HCT116 (cell line): ENCODE data around the gene C5orf46. TPM values are rescaled to one million over a fixed set of nuclear protein-coding genes. Genes with fewer than 3 reads are reported as not detected.

Source experiments
- ATAC-seq: fragments of 200-7000 bp; cut with Tn5 transposase; 2 replicates; pipeline ENCODE4 v1.9.1; 2020; ENCODE audit warnings: mild to moderate bottlenecking, moderate library complexity
- BruUV-seq: library from RNA; stranded (reverse); fragments of 400-500 nt; replicated peaks from 2 replicates; lab custom pipeline; 2021; lab: Mats Ljungman, UMichigan
- CTCF ChIA-PET: fragments of 300-600 bp; sonication (Branson Sonifier 250); formaldehyde crosslinking; loops from one replicate; lab custom pipeline; 2021; ENCODE audit warnings: antibody characterized with exemption; lab: Charles Lee
- POLR2A ChIA-PET: fragments of 300-600, 350-600 bp; sonication (Branson Sonifier 250); formaldehyde crosslinking; loops from one replicate; lab custom pipeline; 2021; ENCODE audit warnings: antibody characterized with exemption; lab: Charles Lee
- RAD21 ChIA-PET, 2 experiments: fragments of 300-600 bp; sonication (Branson Sonifier 250); formaldehyde crosslinking; loops; one replicate each; lab custom pipeline; 2023; ENCODE audit warnings: low total read pairs in 2 of 2; ENCODE audit not compliant: uncharacterized antibody in 2 of 2, unreplicated experiment in 2 of 2, low non-redundant PET in 1 of 2; lab: Charles Lee
- DNase-seq: peaks from one replicate; pipeline ENCODE4 v3.0.0-alpha.2; 2010; ENCODE audit warnings: low read depth, low spot score
- H2AFZ ChIP-seq: fragments of 200-600 bp; shearing (Covaris generic), sonication (generic); 2 replicates; pipeline ENCODE4 v1.6.1; 2017; ENCODE audit warnings: low read depth, mixed run types, mixed read lengths, antibody characterized with exemption, low read length; ENCODE audit not compliant: poor library complexity, severe bottlenecking
- H3K27ac ChIP-seq: 2 replicates; pipeline ENCODE4 v1.5.1; 2012; ENCODE audit warnings: low read depth, low read length
- H3K27me3 ChIP-seq: fragments of 200-600 bp; sonication (generic); 2 replicates; pipeline ENCODE4 v1.6.1; 2016; ENCODE audit warnings: mixed run types, low read length, mixed read lengths; ENCODE audit not compliant: insufficient read depth
- H3K36me3 ChIP-seq, 2 experiments: fragments of 200-500 bp in 1 of 2; fragments of 200-600 bp in 1 of 2; sonication (Bioruptor generic) in 1 of 2; sonication (generic) in 1 of 2; 2 replicates each; pipeline versions ENCODE4 v1.5.1 to v1.6.1; 2014 to 2016; ENCODE audit warnings: low read length in 2 of 2, inconsistent platforms in 1 of 2, mixed read lengths in 1 of 2, mixed run types in 1 of 2; ENCODE audit not compliant: insufficient read depth in 2 of 2, control insufficient read depth in 1 of 2
- H3K4me1 ChIP-seq, 2 experiments: fragments of 200-600 bp in 1 of 2; sonication (generic) in 1 of 2; 2 replicates each; pipeline versions ENCODE4 v1.5.1 to v1.6.1; 2012 to 2017; ENCODE audit warnings: low read length in 2 of 2, inconsistent platforms in 1 of 2, mild to moderate bottlenecking in 1 of 2, mixed read lengths in 1 of 2, mixed run types in 1 of 2, moderate library complexity in 1 of 2; ENCODE audit not compliant: insufficient read depth in 2 of 2, control insufficient read depth in 1 of 2
- H3K4me2 ChIP-seq: fragments of 200-600 bp; sonication (generic); 2 replicates; pipeline ENCODE4 v1.6.1; 2017; ENCODE audit warnings: mixed run types, low read length, mixed read lengths
- H3K4me3 ChIP-seq, 2 experiments: fragments of 200-600 bp in 1 of 2; sonication (generic) in 1 of 2; replicated peaks in 1 of 2; 2 replicates each; pipeline ENCODE4 v1.5.1; 2011 to 2016; ENCODE audit warnings: low read length in 2 of 2, control low read depth in 1 of 2, low read depth in 1 of 2, mild to moderate bottlenecking in 1 of 2, mixed read lengths in 1 of 2, mixed run types in 1 of 2
- H3K79me2 ChIP-seq: fragments of 200-600 bp; sonication (generic); 2 replicates; pipeline ENCODE4 v1.6.1; 2017; ENCODE audit warnings: mild to moderate bottlenecking, mixed run types, low read length, moderate library complexity, mixed read lengths; ENCODE audit not compliant: insufficient read depth
- H3K9ac ChIP-seq: fragments of 200-600 bp; sonication (generic); 2 replicates; pipeline ENCODE4 v1.6.1; 2016; ENCODE audit warnings: low read length, mixed read lengths
- H3K9me2 ChIP-seq: fragments of 200-600 bp; sonication (generic), shearing (Covaris generic); 2 replicates; pipeline ENCODE4 v1.6.1; 2017; ENCODE audit warnings: mixed run types, mild to moderate bottlenecking, moderate library complexity; ENCODE audit not compliant: insufficient read depth
- H3K9me3 ChIP-seq, 2 experiments: fragments of 200-500 bp in 1 of 2; fragments of 200-600 bp in 1 of 2; sonication (Bioruptor generic) in 1 of 2; sonication (generic) in 1 of 2; 2 replicates each; pipeline ENCODE4 v1.6.1; 2014 to 2017; ENCODE audit warnings: low read length in 2 of 2, mixed read lengths in 2 of 2, inconsistent platforms in 1 of 2, low read depth in 1 of 2, mild to moderate bottlenecking in 1 of 2, mixed run types in 1 of 2, moderate library complexity in 1 of 2; ENCODE audit not compliant: control insufficient read depth in 1 of 2, insufficient read depth in 1 of 2
- H4K20me1 ChIP-seq: fragments of 200-600 bp; sonication (generic), shearing (Covaris generic); 2 replicates; pipeline ENCODE4 v1.6.1; 2017; ENCODE audit warnings: mixed run types, mild to moderate bottlenecking, moderate library complexity; ENCODE audit not compliant: insufficient read depth
- CBX3 ChIP-seq: IDR thresholded peaks from 2 replicates; pipeline ENCODE4 v1.6.1; 2012; ENCODE audit warnings: low read depth
- CEBPB ChIP-seq: IDR thresholded peaks from 2 replicates; pipeline ENCODE4 v1.6.1; 2012; ENCODE audit warnings: low read depth
- EGR1 ChIP-seq: IDR thresholded peaks from 2 replicates; pipeline ENCODE4 v1.6.1; 2012; ENCODE audit warnings: low read depth
- ELF1 ChIP-seq: IDR thresholded peaks from 2 replicates; pipeline ENCODE4 v1.6.1; 2012; ENCODE audit warnings: low read depth, borderline replicate concordance
- EZH2phosphoT487 ChIP-seq: fragments of 200-600 bp; IDR thresholded peaks from 2 replicates; pipeline ENCODE4 v1.6.1; 2018; ENCODE audit warnings: antibody characterized with exemption, borderline replicate concordance
- FOSL1 ChIP-seq: IDR thresholded peaks from 2 replicates; pipeline ENCODE4 v1.6.1; 2012; ENCODE audit warnings: low read depth
- JUND ChIP-seq: IDR thresholded peaks from 2 replicates; pipeline ENCODE4 v1.6.1; 2012
- MAX ChIP-seq: IDR thresholded peaks from 2 replicates; pipeline ENCODE4 v1.6.1; 2012
- POLR2A ChIP-seq: IDR thresholded peaks from 2 replicates; pipeline ENCODE4 v1.7.0; 2011; ENCODE audit warnings: borderline replicate concordance; ENCODE audit not compliant: insufficient read depth, insufficient read length; ENCODE audit errors: extremely low read depth
- RAD21 ChIP-seq: IDR thresholded peaks from 2 replicates; pipeline ENCODE4 v1.6.1; 2012; ENCODE audit warnings: low read depth, mild to moderate bottlenecking
- REST ChIP-seq: IDR thresholded peaks from 2 replicates; pipeline ENCODE4 v1.6.1; 2012; ENCODE audit warnings: low read depth
- SRF ChIP-seq: IDR thresholded peaks from 2 replicates; pipeline ENCODE4 v1.6.1; 2012; ENCODE audit warnings: low read depth
- TCF7L2 ChIP-seq: IDR thresholded peaks from 2 replicates; pipeline ENCODE4 v1.7.0; 2011; ENCODE audit warnings: borderline replicate concordance, inconsistent platforms; ENCODE audit not compliant: insufficient read depth, insufficient read length; ENCODE audit errors: extremely low read depth
- ZBTB33 ChIP-seq: IDR thresholded peaks from 2 replicates; pipeline ENCODE4 v1.6.1; 2011; ENCODE audit warnings: mild to moderate bottlenecking, low read length, moderate library complexity; ENCODE audit not compliant: insufficient replicate concordance; ENCODE audit errors: extremely low read depth
- ZFX ChIP-seq: fragments of 450-650 bp; IDR thresholded peaks from 2 replicates; pipeline ENCODE4 v1.6.1; 2017
- ZNF274 ChIP-seq: fragments of 200-500 bp; sonication (Bioruptor generic); IDR thresholded peaks from 2 replicates; pipeline ENCODE4 v1.6.1; 2014; ENCODE audit warnings: mild to moderate bottlenecking, low read depth, low read length, inconsistent platforms
- intact Hi-C: fragments of 100-400 bp; cut with micrococcal nuclease; formaldehyde crosslinking; loops from 2 replicates; pipeline ENCODE4 v1.10.0; 2022
- total RNA-seq: library from RNA; stranded (reverse); gene quantifications from one replicate; pipeline ENCODE4 v1.2.1, GENCODE V29; 2021; ENCODE audit not compliant: unreplicated experiment

The C5orf46 gene
- total RNA-seq, 1 experiment from 2014 or later: not detected

- no peak for TF ChIP-seq EZH2phosphoT487
Observed at GRCh38 chr5:147860641-147861025, 45.7 kb downstream of the C5orf46 start (continued).

- ChIA-PET RAD21 (no interaction called here), CTCF (interaction anchor here (4.0 kb wide), 1 partner anchor 73 kb away, joined by 34 read pairs; no protein-coding TSS in a partner anchor), POLR2A (no interaction called here)
- Histone ChIP-seq H3K9me3 (no peaks in the 10 kb centered on the region), H3K27ac (no peak overlapping the region), H3K4me3 (no peak overlapping the region), H4K20me1 (no peaks in the 10 kb centered on the region), H3K27me3 (peaks cover 3% of the 10 kb centered on the region; the same call in 1 of the 2 replicates), H2AFZ (no peak overlapping the region), H3K9ac (no peak overlapping the region), H3K79me2 (no peaks in the 10 kb centered on the region), H3K4me2 (no peak overlapping the region), H3K9me2 (no peaks in the 10 kb centered on the region), H3K4me1 (no peaks in the 10 kb centered on the region), H3K36me3 (no peaks in the 10 kb centered on the region)
- no peak for TF ChIP-seq POLR2A
- TF ChIP-seq ZBTB33: no peak
- TF ChIP-seq REST: no peak
- TF ChIP-seq EGR1: no peak
- no peak for TF ChIP-seq CBX3
- TF ChIP-seq CEBPB: no peak
- TF ChIP-seq SRF: no peak
- no peak for TF ChIP-seq RAD21
- no peak for TF ChIP-seq MAX
- TF ChIP-seq FOSL1: no peak
- TF ChIP-seq JUND: no peak
- TF ChIP-seq ELF1: no peak
- TF ChIP-seq ZFX: no peak
- no peak for TF ChIP-seq TCF7L2
- TF ChIP-seq ZNF274: no peak
- intact Hi-C loops: loop anchor here (5.0 kb wide), 1 partner anchor 247 kb away; no protein-coding TSS in a partner anchor
- BruUV-seq: no TSS peak
- ATAC-seq: no peak
- DNase-seq: no peak
Observed at GRCh38 chr5:147859962-147860640, 46.2 kb downstream of the C5orf46 start.
